ENCODE measurements around the gene BDH1.

BDH1 gene

GRCh38 chr3:197597335-197597734 lies 41.6 kb upstream of the BDH1 start:
- TF ChIP-seq, protein P1, sequence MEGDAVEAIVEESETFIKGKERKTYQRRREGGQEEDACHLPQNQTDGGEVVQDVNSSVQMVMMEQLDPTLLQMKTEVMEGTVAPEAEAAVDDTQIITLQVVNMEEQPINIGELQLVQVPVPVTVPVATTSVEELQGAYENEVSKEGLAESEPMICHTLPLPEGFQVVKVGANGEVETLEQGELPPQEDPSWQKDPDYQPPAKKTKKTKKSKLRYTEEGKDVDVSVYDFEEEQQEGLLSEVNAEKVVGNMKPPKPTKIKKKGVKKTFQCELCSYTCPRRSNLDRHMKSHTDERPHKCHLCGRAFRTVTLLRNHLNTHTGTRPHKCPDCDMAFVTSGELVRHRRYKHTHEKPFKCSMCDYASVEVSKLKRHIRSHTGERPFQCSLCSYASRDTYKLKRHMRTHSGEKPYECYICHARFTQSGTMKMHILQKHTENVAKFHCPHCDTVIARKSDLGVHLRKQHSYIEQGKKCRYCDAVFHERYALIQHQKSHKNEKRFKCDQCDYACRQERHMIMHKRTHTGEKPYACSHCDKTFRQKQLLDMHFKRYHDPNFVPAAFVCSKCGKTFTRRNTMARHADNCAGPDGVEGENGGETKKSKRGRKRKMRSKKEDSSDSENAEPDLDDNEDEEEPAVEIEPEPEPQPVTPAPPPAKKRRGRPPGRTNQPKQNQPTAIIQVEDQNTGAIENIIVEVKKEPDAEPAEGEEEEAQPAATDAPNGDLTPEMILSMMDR (IDR thresholded peaks at IDR 0.05; ENCODE audit: low read length, missing control alignments) = no peak
- no peak for DNase-seq (ENCODE audit: low read depth)
- no peak overlapping the region for H3K4me3 ChIP-seq (replicated peaks; ENCODE audit: low read depth, low read length)

- TF ChIP-seq, protein P1 (IDR thresholded peaks at IDR 0.05; ENCODE audit: low read length, missing control alignments) = no peak
- no peak overlapping the region for H3K4me3 ChIP-seq (replicated peaks; ENCODE audit: low read depth, low read length)
- DNase-seq (ENCODE audit: low read depth) = no peak
Measured at GRCh38 chr3:197595470-197596185, 39.9 kb upstream of the BDH1 start.

- DNase-seq (ENCODE audit: low read depth) = no peak
- TF ChIP-seq, protein P1 (IDR thresholded peaks at IDR 0.05; ENCODE audit: low read length, missing control alignments) = no peak
- no peak overlapping the region for H3K4me3 ChIP-seq (replicated peaks; ENCODE audit: low read depth, low read length)
Measured at GRCh38 chr3:197593046-197593380, 37.2 kb upstream of the BDH1 start.

DNA sequence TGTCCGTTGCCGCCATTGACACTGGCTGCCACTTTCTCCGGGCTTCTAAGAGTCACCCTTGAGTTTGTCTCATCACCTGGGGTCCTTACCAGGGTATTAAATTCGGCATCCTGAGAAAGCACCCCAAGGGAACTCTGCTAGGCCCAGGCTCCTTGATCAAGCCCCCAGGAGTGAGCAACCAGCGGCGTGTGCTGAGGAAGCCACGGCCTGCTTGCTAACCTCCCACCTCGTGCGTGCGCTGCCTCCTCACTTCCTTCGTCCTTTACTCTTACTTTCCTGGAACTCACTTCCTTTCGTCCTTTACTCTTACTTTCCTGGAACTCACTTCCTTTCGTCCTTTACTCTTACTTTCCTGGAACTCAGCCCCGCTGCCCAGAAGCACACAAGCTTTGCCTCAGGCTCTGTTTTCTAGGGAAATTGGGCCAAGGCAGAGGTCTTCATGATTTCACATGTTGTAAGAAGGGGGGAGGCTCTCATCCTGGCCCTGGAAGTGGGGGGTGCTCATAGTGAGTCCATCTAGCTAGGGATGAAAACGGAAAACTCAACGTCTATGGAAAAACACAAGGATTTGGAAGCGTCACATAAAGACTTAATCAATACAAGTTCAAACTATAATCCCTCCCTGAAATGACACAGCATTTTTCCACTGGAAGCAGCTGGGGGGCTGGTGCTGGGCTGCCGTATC lies 36.7 kb upstream of the BDH1 start:
- DNase-seq (ENCODE audit: low read depth) = no peak
- no peak overlapping the region for H3K4me3 ChIP-seq (replicated peaks; ENCODE audit: low read depth, low read length)
- TF ChIP-seq, protein P1 (IDR thresholded peaks at IDR 0.05; ENCODE audit: low read length, missing control alignments) = no peak

- TF ChIP-seq, protein P1 (IDR thresholded peaks at IDR 0.05; ENCODE audit: low read length, missing control alignments) = no peak
- no peak for DNase-seq (ENCODE audit: low read depth)
- H3K4me3 ChIP-seq (replicated peaks; ENCODE audit: low read depth, low read length) = no peak overlapping the region
Measured at GRCh38 chr3:197591816-197592215, 36.0 kb upstream of the BDH1 start.

DNA sequence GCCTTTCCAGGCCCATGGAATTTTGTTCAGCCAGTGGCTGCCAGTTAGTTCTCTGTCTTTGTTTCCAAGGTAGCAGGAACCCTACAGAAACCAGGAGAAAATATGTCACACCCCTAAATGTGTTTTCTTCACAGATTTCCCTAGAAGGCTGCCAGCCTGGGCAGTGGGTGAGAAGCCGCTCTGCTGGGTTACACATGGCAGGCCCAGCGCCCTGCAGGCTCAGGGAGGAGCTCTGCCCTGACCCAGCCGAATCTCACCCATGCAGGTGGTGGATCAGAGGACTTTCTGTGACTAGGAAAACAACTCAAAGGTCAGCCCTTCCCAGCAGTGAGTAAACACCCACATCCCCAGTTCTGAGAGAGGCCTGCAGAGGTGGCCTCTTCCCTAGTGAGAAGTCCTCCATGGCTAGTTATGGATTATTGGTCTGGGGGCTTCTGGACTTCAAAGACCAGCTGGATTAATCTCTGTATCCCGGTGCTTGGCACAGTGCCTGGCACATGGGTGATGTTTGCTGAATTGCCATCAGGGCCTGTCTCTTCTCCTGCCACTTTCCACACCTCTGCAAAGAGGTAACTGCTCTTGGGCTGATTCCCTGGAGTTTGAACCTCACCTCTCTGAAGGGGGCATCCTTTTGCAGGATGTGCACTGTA lies 34.7 kb upstream of the BDH1 start:
- TF ChIP-seq, protein P1 (IDR thresholded peaks at IDR 0.05; ENCODE audit: low read length, missing control alignments) = no peak
- H3K4me3 ChIP-seq (replicated peaks; ENCODE audit: low read depth, low read length) = no peak overlapping the region
- no peak for DNase-seq (ENCODE audit: low read depth)
